Measurements from ENCODE around the gene TAF6. TPM values are rescaled to one million over a fixed set of nuclear protein-coding genes. Genes with fewer than 3 reads are reported as not detected.

TAF6 gene
- total RNA-seq, 4 donors from 2014 or later: 36.3 to 107 (median 68.7) TPM

DNA sequence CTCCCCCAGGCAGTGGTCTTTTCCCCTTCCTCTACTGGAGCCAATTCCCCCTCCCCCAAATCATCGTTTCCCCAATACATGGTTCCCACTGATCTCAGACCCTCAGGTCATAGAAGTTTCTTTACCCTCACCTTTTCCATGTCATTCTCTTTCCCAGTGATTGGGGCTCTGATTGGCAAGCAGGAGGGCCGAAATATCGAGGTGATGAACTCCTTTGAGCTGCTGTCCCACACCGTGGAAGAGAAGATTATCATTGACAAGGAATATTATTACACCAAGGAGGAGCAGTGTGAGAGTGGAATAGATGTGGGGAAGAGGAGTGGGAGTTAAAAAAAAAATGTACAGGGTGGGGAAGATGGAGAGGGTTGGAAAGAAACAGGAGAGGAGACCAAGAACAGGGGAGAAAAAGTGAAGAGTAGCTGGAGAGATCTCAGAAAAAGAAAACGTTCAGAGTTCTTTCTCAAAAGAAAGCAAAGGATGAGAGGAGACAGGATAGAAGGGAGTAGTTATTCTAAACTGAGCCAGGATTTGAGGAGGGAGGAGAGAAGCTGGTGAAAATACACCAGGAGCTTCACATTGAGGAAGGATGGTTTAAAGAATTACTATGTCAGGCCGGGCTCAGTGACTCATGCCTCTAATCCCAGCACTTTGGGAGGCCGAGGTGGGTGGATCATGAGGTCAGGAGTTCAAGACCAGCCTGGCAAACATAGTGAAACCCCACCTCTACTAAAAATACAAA, 29.5 kb downstream of the TAF6 start:
- Histone ChIP-seq H3K27ac (peak overlapping the region in 3 of 4 donors; percentile 87 to 91 (median 89)), H3K4me3 (peak overlapping the region; percentile 69 to 72), H3K4me1 (peaks cover 0 to 37% (median 16%) of the 10 kb centered on the region in 3 donors), H3K36me3 (peaks cover 0 to 48% of the 10 kb centered on the region in 2 donors), H3K27me3 (no peaks in the 10 kb centered on the region), H3K9me3 (no peaks in the 10 kb centered on the region)
- 22 to 25% methylated on average over 4 of the region's 7 CpGs for WGBS, 2 donors (ENCODE audit: low coverage in 1 of 2)
- no peak for ATAC-seq
- TF ChIP-seq POLR2AphosphoS5 (IDR thresholded peaks at IDR 0.05) (no peak), EP300 (IDR thresholded peaks at IDR 0.05) (no peak), POLR2A (IDR thresholded peaks at IDR 0.05) (no peak)
- TF ChIP-seq, protein P1, sequence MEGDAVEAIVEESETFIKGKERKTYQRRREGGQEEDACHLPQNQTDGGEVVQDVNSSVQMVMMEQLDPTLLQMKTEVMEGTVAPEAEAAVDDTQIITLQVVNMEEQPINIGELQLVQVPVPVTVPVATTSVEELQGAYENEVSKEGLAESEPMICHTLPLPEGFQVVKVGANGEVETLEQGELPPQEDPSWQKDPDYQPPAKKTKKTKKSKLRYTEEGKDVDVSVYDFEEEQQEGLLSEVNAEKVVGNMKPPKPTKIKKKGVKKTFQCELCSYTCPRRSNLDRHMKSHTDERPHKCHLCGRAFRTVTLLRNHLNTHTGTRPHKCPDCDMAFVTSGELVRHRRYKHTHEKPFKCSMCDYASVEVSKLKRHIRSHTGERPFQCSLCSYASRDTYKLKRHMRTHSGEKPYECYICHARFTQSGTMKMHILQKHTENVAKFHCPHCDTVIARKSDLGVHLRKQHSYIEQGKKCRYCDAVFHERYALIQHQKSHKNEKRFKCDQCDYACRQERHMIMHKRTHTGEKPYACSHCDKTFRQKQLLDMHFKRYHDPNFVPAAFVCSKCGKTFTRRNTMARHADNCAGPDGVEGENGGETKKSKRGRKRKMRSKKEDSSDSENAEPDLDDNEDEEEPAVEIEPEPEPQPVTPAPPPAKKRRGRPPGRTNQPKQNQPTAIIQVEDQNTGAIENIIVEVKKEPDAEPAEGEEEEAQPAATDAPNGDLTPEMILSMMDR (IDR thresholded peaks at IDR 0.05): no peak

DNA sequence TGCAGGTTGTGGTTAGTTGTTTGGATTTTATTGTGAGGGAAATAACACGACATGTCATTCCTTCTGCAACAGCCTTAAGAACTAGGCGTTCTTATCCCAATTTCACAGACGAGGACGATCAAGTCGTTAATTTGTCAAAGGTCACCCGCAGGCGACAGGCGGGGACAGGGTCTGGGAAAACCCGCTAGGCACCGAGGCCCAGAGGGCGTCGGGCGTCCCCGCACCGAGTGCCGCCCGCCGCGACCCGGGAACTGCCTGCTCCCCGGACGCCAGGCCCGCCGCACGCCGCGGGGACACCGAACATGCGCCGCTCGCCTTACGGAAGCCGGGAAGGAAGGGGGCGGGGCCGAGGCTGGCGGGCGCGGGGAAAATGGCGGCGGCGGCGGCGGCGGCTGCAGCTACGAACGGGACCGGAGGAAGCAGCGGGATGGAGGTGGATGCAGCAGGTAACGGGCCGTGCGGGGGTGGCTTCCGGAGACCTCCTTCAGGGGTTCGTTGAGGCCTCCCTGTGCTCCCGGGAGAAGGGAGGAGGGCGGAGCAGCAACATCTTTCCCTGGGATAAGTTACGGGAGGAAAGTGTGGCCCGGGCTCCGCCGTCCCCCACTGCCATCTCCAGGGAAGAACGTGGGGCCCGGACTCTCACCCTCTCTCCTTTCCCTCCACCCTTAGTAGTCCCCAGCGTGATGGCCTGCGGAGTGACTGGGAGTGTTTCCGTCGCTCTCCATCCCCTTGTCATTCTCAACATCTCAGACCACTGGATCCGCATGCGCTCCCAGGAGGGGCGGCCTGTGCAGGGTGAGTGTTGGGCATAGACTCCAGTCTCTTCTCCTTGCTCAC, 30.3 kb downstream of the TAF6 start, which contains the start of gene COPS6:
Gene COPS6 (plus strand): TSS at position 349 of the 837 bp plus-strand sequence. CDS start 22 bp downstream, at position 371.
- TF ChIP-seq POLR2AphosphoS5 (IDR thresholded peaks at IDR 0.05): peak; percentile 89
- TF ChIP-seq POLR2A (IDR thresholded peaks at IDR 0.05): peak; percentile 73 to 85
- TF ChIP-seq EP300 (IDR thresholded peaks at IDR 0.05): no peak
- TF ChIP-seq, protein P1 (IDR thresholded peaks at IDR 0.05): peak in 1 of 4 experiments; percentile 33
- H3K27ac ChIP-seq: peak within 1 kb of the TSS; percentile 43 to 91 (median 88)
- H3K4me1 ChIP-seq: peaks cover 0 to 35% (median 16%) of the 10 kb centered on the region in 3 donors
- H3K27me3 ChIP-seq: no peaks in the 10 kb centered on the region
- no peaks in the 10 kb centered on the region for H3K9me3 ChIP-seq
- WGBS, 2 donors (ENCODE audit: low coverage in 1 of 2): 0% methylated on average over 9 to 15 of the region's 68 CpGs
- peak; percentile 72 for ATAC-seq
- H3K4me3 ChIP-seq: peak within 1 kb of the TSS; percentile 69 to 72
- H3K36me3 ChIP-seq: peaks cover 0 to 40% of the 10 kb centered on the region in 2 donors

DNA sequence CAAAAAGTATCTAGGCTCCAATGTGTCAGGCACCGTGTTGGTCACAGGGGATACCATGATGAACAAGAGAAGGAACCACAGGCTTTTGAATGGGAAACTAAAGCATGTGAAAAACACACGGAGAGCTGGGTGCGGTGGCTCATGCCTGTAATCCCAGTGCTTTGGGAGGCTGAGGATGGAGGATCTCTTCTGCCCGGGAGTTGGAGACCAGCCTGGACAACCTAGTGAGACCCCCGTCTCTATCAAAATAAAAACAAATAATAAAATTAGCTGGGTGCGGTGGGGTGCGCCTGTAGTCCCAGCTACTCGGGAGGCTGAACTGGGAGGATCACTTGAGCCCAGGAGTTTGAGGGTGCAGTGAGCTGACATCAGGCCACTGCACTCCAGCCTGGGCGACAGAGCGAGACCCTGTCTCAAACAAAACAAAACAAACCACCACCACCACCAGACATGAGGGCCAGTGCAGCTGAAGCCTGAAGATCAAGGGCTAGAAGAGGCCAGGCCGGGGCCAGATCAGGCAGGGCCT, 31.0 kb downstream of the TAF6 start:
- H3K36me3 ChIP-seq: peaks cover 0 to 33% of the 10 kb centered on the region in 2 donors
- no peak for TF ChIP-seq POLR2AphosphoS5 (IDR thresholded peaks at IDR 0.05)
- TF ChIP-seq, protein P1 (IDR thresholded peaks at IDR 0.05): no peak
- no peak for TF ChIP-seq EP300 (IDR thresholded peaks at IDR 0.05)
- no peak for TF ChIP-seq POLR2A (IDR thresholded peaks at IDR 0.05)
- ATAC-seq: no peak
- H3K4me3 ChIP-seq: peak overlapping the region; percentile 69 to 72
- peak overlapping the region; percentile 43 to 91 (median 88) for H3K27ac ChIP-seq
- WGBS, 2 donors (ENCODE audit: low coverage in 1 of 2): 74 to 83% methylated on average over 4 to 9 of the region's 11 CpGs
- no peaks in the 10 kb centered on the region for H3K9me3 ChIP-seq
- peaks cover 0 to 28% (median 16%) of the 10 kb centered on the region in 3 donors for H3K4me1 ChIP-seq
- no peaks in the 10 kb centered on the region for H3K27me3 ChIP-seq

DNA sequence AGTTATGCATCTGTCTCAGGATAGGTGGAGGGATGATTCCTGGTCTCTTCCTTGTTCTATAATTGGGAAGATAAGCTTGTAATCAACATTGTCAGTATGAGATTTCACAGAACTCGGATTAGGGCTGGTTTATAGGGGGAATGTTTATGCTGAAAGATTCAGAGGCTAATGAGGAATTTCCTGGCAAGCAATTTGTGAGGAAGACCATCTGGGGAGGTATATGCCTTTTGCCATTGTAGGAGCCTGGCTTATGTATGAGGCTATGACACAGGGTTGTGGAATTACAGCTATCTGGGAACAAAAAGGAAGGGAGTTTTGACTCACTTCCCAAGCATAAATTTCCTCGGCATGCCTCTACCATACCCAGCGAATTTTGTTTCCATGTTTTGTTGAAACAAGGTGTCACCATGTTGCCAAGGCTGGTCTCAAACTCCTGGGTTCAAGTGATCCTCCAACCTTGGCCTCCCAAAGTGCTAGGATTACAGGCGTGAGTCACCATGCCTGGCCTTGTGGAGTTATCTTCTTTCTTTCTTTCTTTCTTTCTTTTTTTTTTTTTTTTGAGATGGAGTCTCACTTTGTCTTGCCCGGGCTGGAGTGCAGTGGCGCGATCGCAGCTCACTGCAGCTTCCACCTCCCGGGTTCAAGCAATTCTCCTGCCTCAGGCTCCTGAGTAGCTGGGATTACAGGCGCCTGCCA, 32.0 kb downstream of the TAF6 start:
- H3K27me3 ChIP-seq: no peaks in the 10 kb centered on the region
- TF ChIP-seq EP300 (IDR thresholded peaks at IDR 0.05) (no peak), POLR2AphosphoS5 (IDR thresholded peaks at IDR 0.05) (peak; percentile 81)
- peak; percentile 46 for ATAC-seq
- peaks cover 0 to 31% (median 16%) of the 10 kb centered on the region in 3 donors for H3K4me1 ChIP-seq
- no peaks in the 10 kb centered on the region for H3K9me3 ChIP-seq
- H3K36me3 ChIP-seq: peaks cover 0 to 24% of the 10 kb centered on the region in 2 donors
- WGBS, 2 donors (ENCODE audit: low coverage in 1 of 2): 10 to 34% methylated on average over 3 to 8 of the region's 10 CpGs
- no peak overlapping the region for H3K4me3 ChIP-seq
- H3K27ac ChIP-seq: peak overlapping the region in 3 of 4 donors; percentile 87 to 91 (median 89)
